ENCODE results near the gene GRIK2.

The GRIK2 gene

DNA sequence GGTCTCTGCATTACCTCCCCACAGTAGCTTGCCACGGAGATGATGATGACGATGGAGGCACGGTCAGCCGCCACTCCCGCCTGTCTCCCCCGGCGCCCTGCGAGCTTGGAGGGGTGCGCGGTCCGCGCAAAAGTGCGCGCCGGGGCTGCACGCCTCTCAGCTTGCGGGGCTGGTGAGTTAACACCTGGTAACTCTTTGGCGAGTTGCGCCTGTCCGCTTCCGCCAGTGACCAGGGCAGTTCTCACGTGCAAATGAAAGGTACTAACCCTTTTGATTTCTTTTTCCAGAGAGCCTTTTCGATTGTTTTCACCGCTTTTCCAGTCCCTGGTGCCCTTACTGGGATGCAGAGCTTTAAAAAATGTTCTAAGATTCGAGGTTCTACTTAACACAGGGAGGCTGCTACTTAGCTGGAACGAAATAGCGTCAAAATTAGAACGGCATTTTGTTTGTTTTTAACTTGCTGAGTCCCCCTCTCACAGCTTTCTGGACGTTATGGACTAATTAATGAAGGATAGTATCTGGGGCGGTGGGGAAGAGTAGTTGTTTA, 6.2 kb downstream of the GRIK2 start:
- peak in 7 of 56 donors; percentile 22 to 54 (median 31) for DNase-seq

DNA sequence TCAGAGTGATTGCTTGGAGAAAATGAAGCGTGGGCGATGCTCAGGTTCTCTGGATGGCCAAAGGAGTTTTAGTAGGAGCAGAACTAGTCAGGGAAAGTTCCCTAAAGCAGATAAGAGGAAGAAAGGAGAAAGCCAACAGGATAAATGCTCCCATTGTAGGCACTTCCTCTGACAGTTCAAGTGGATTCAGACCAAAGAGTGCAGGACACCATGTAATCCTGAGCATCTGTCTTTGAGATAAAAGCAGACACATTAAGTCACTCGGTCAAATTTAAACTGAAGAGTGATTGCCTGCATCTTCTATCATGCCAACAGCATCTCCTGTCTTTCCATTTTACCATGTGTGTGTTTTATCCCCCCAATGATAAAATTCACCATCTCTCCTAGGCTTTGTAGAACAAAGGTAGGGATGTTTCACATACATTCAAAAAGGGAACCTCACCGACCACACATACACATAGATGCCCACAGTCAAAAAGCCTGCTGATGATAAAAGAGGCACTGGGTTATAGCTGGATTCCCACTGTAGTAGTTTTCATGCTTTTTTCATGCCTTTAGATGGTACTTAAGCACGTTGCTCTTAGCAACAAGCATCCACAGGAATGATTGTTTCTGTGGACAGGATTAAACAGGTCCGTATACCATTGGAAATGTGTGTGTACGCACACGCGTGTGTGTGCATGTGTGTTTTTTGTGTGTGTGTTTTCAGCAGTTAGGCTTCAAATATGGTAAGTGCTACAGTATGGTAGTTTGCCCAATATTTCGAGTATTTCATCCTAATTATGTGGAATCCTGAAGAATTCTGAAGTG, 7.0 kb downstream of the GRIK2 start:
- DNase-seq: peak in 1 of 56 donors; percentile 20

DNA sequence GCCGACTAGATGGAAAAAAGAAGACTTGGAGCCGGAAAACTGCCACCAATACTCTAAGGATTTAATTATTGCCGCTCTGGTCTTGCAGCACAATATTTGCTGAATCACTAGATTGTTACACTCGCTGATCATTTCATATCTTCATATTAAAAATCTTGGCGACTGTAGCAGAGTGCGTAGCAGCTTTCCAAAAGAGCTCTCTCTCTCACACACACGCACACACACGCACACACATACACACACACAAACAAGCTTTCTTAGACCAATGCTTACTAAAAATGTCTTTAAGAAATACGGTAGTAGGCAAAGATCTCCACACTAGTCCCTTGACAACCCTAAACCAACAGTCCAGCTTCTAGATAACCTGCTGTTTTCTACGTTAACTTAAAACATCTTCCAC, 7.7 kb downstream of the GRIK2 start:
- DNase-seq: no peak

DNA sequence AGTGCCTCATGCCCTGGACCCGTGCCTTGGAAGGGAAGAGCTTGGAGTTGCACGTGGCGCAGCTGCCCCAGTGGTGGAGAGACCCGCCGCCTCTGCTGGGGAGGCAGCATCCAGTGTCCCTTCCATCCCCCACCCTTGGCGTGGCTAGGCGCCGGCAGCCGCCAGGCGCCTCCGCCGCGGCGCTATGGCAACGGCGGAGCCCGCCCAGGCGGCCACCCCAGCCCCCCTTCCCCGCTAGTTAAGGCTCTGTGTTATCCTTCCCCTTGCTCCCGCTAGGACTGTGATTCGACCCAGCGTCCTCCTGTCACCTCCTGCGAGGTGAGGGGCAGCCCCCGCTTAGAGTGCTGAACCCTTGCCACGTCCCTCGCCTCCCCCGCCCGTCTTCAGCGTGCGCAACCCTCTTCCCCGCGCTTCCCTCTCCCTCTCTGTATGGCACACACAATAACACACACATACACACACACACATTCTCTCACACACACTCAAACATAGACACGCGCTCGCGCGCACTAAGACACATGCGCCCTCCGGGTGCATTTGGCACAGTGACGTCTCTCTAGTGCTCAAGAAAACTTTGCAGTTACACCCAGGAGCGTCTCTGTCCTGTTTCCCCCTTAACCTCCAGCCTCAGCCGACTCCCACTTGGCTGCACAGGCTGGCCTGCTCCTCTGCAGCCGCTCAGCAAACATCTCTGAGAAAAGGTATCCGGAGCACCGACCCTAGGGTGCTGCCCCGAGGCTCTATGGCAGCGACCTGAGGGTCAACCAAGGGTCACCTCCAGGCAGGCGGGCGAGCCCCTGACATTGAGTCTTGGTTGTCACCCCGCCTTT, 8.5 kb downstream of the GRIK2 start:
- DNase-seq: peak in 27 of 56 donors; percentile 36 to 88 (median 57)

DNA sequence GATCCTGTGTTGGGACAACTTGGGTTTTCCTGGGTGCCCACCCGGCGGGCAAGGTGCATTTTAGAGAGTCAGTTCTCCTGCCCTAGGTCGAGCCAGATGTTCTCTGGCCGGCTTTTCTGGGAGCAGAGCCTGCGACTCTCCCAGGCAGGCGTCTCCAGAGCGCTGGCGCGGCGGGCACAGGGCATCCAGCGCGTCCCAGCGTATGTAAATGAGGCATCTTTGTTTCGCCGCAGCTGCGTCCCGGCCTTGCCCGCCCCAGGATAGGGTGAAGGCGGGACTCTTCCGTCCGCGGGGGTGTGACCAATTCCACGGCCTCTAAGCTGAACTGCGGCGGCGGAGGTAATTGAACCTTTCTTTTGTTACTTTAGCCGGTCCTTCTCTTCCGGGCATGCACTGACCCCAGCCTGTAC, 9.1 kb downstream of the GRIK2 start:
- peak in 16 of 56 donors; percentile 5 to 51 (median 33) for DNase-seq

DNA sequence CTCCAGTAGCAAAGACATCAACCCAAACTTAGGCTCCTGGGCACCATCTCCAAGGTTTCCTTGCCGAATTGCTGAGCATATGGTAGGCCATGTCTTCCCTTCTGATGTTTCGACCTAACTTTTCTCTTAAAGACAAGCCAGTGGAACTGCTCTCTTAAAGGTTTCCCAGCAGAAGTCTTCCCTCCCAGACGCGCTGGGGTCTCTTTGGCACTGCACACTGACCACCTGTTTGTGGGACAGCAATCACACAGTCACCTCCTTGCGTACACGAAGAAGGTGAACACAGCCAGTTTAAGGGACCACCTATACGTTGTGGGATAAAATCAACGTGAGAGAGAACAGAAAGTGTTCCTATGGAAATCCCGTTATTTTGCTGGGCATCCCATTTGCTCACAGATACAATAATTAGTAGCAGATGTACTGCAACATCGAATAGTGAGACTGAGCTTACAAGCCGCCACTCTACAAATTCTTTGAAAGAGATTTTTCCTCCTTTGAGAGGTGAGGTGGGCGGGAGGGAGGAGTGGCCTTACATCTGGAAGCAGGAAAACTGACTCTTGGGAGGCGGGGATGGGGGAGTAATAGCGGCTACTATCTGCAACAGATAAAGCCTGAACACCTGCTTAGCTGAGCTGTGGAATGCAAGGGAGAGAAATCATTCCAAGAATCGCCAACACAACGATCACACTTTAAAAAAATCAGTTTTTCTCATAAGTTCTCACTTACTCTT, 9.9 kb downstream of the GRIK2 start:
- peak in 1 of 56 donors; percentile 23 for DNase-seq

DNA sequence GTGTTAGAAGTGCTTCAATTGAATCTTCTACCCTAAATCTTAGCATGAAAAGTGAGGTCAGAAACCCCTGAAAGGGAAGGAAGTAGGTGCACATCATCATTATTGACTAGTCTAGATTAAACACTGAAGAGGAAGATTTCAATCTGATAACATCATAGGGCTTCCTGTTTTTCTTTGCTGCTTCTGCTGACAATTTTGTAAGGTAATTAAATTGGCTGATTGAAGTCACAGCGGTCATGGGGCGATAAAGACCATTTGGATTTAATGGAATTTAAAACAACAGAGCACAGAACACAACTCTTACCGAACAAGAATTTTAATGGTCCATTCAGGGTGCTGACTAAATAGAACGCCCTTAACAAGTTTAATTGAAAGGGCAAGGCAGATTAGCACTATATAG, 11.3 kb downstream of the GRIK2 start:
- no peak for DNase-seq

DNA sequence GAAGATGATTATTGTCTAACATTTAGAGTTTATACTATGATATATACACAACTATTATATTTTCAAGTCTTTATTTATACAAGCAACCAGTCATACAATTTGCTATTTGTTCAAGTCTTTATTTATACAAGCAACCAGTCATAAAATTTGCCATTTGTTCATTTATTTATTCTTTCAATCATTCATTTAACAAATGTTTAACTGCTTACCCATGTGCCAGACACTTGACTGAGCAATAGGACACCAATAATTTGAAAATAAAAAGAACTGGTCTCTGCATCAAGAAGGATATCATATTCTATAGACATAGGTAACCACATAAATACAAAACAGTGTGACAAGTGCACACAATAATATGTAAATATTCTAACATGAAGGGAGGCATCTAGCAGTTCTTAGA, 20.3 kb downstream of the GRIK2 start:
- DNase-seq: no peak

DNA sequence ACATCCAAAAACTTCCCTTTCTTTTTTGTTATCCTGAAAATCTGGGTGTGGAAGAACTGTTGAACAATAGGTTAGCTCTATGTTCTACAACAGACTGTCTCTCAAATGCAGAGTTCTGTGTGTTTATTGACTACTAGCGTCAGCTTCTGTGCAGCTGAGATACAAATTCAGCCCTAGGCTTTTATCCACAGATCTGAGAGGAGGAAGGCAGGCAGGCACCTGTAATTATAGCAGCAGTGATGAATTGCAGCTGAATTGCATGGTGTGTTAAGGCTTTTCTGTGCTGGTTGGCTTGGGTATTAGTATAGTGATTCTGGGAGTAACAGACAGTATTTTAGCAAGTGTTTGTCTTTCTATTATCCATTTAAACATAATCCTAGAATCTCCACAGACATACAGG, 24.4 kb downstream of the GRIK2 start:
- DNase-seq: no peak

DNA sequence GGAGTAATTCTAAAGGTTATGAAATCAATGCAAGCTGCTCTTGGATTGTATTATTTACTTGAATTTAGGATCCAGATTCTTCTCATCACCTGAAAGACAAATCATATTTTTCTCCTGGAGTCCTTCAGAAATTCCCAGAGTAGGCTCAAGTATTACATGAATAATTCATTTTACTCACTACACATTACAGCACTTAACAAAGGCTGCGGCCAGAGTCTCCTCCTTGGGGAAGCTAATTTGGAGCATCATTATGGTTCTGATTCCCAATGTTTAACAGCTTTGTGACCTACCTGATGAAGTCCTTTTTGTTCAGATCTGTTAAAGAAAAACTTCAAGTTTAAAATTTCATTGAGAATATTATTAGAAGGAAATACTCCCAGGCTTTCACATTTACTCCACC, 28.7 kb downstream of the GRIK2 start:
- no peak for DNase-seq

DNA sequence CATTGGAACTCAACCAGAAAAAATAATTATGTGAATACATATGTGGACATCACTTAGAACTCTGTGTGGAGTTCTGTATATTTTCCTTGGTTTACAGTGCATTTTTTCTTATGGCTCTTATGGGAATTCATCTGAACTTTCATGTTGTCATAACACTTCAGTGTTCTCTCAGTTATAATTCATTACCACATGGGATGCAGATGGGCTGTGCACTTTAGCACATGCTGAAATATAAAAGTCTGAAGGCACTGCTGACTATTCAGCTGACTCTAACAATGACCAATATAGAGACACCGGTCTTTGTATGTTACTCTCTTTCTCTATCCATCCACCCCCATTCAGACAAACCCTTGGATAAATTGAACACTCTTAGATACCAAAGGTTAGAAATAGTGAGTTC, 29.3 kb downstream of the GRIK2 start:
- no peak for DNase-seq

DNA sequence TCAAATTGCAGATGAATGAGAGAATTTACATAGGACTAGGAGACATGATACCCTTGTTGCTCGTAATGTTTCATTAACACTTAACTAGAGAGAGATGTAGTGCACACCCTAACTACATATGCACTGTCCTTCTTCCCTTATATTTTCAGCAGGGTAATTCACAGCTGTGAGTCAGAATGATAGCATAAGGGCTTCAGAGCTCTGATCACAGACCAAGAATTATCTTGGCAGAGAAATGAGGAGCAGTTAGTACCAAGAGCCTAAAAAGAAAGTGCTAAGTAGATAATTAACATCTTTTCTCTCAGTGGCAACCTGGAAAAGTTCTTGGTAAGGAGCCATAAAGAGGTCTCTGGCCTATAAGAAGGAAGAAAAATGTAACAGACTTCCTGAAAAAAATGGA, 35.8 kb downstream of the GRIK2 start:
- DNase-seq: no peak

DNA sequence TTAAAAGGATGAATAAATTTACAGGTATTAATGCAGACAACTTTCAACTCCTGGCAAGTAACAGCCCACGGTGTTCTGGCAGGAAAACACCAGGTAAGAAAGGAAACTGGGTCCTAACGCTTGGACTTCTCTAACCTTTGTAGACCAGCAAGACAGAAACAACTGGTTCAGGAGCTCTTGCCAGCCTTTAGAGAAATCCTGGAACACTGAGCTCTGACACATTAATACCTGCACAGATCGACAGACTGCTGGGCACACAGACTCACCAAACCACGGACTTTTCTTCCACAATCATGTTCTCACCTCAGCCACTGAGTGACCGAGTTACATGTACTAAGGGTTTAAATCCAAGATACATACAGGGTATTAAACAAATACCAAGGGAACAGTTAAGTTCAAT, 36.3 kb downstream of the GRIK2 start:
- no peak for DNase-seq

DNA sequence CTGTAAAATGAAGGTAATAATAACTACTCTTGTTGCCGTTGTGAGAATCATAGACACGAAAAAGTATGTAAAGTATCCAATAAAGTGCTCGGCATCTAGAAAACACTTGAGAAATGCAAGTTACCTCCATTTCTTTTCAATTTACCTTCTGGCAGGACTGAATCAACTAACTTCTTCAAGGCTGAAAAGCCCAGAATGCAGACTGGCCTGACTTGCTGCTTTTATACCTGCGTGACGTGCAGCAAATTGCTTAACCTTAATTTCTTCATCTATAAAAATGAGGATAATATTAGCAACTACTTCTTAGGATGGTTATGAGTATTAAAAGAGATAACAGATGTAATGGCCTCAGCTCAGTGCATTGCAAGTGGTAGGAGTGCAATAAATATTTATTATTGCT, 39.6 kb downstream of the GRIK2 start:
- no peak for DNase-seq

DNA sequence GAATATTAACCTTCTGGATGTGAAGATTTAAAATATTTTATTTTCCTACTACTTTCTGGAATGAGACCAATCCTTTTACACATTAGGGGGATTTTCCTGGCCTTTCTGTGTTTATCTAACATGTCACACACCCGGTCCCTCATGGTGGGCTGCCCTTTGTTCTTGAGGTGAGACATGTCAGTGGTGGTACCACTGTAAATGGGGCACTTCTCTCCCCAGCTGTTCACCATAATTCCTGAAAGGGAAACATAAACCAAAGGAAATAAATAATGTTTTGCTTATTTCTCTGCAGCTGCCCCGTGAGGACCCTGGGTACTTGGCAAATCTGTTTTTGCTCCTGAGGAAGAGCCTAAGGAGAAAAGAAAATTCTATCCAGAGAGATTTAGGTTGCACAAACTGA, 41.1 kb downstream of the GRIK2 start:
- no peak for DNase-seq

DNA sequence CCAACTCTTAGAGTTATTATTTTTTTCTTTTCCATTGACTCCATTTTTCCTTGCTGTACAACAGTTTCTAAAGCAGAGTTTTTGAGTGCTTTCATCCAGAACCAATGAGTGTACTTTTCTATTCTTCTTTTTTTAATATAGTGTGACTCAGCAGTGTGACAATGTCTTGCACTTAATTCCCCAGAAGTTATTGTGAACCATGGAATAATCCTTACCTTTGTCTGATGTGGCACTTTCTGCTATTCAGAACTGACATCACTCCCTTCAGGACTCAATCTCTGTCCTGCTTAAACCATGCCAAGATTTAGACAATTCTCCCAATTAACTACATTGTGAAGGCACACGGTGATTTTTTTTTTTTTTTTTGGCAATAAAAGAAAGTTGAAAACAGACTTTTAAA, 41.5 kb downstream of the GRIK2 start:
- no peak for DNase-seq

DNA sequence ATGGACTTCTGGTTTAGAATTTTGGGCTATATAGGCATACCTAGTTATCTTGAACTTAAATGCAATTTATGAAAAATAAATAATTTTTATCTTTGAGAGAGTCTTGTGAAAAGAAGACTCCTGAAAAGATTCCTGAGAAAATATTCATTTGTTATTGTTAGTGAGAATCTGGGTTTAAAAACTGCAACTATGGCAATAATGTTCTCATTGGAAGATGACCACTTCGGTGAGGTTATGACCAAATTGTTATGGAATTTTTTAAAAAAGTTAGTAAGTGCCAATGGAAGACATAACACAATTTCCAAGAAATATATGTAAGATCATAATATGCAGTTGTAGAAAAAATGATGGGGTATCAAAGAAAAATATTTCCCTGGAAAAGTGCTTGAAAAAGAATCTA, 46.3 kb downstream of the GRIK2 start:
- DNase-seq: no peak

DNA sequence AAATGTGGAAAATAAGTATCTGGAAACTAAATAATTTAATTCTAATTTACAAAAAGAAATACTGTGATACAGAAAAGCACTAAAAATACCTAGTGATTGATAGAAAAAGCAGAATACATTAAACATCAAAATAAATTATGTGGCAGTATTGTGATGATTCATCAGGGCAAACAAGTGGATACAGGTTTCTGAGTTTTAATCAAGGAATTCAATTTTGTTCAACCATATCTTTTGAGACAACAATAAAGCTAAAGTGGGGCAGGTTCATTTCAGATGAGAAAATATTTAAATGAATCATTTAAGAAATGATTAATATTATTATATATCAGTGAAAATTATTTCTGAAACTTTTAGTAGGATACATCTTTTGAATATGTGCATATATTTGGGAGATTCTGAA, 49.8 kb downstream of the GRIK2 start:
- no peak for DNase-seq

DNA sequence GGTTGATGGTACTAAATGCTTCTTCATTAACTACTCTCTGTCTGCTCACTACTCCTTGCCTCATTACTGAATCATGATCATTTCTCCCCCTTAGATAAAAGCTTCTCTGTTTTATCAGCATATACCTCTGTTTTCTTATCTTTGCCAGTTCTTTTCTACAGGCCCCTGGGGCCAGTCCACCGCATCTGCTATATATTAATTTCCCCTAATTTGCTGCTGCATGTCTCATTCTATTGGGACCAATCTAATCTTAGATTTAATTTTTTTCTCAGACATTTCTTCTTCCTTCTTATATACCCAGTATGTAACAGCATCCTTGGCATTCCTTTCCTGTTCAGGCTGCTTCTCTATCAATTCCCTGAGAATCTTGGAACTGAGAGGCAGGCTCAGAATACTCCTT, 51.2 kb downstream of the GRIK2 start:
- no peak for DNase-seq

DNA sequence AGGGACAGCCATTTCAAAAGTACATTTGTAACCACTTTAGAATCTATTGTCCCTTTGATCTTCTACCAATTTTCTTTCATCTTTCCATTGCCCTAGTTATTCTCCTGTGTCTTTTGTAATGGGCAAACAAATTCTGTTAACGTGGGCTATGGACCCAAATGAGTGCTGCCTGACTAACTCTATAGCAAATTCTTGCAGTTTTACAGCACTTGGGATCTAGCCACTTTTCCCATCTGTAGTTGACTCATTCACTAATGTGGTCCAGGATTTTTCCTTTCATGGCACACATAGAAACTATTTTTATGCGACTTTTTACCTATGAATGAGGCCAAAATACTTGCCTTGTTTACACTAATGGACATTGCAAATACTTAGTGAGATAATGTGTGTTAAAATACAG, 52.0 kb downstream of the GRIK2 start:
- no peak for DNase-seq

DNA sequence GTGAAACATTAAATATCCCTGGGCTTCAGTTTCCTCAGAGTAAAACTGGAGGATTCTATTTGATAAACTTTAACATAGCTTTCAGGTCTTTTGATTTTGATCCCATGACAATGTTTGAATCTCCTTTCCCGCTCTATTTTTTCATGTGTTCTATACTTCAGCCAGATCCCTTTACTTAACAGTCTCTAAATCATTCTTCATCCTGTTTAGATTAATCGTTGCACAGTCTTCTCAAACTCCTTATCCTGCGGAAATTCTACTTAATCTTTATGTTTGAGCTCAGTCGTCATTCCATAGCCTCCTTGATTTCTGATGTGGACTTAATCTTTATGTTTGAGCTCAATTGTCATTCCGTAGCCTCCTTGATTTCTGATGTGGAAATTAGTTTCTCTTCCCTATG, 57.4 kb downstream of the GRIK2 start:
- DNase-seq: no peak

DNA sequence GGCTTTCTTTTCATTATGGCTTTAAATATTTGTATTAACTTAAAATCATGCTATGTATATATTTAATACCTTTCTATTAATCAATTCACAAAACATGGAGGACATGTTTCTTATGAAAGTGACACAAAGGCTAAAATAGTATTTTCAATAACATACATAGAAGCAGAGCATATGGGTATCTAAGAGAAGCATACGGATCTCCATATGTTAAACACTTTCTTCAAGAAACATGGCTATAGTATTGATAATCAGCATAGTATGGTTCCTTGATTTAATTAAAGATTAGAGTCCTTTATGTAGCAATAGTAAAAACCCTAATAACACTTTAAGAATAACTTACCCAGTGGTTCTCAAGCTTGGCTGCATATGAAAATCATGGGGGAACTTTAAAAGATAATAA, 58.5 kb downstream of the GRIK2 start:
- no peak for DNase-seq
